ENCODE results near the gene ATP7B. TPM values are rescaled to one million over a fixed set of nuclear protein-coding genes. Genes with fewer than 3 reads are reported as not detected.

Gene ATP7B
- total and polyA plus RNA-seq, 2 experiments from 2014 or later = 2.2 to 12.8 TPM

GRCh38 chr13:51999921-52000320 lies 11.3 kb downstream of the ATP7B start:
- H3F3A ChIP-seq (replicated peaks; ENCODE audit: low read depth) = no peaks in the 10 kb centered on the region
- H3K36me3 Mint-ChIP-seq (ENCODE audit: low read depth) = no peaks in the 10 kb centered on the region
- peaks cover 17% of the 10 kb centered on the region for H3K27me3 Mint-ChIP-seq (ENCODE audit: insufficient read depth, low read depth, poor library complexity)
- H3K27ac ChIP-seq (ENCODE audit: low read depth) = no peak overlapping the region
- H3K9me3 Mint-ChIP-seq = no peaks in the 10 kb centered on the region
- H3K4me2 ChIP-seq = no peak overlapping the region
- no peak overlapping the region; the same call in 2 of the 3 replicates for H3K4me3 Mint-ChIP-seq
- no peaks in the 10 kb centered on the region for H3K27me3 ChIP-seq (ENCODE audit: insufficient read depth)
- H3K9me2 ChIP-seq (ENCODE audit: insufficient read depth) = no peaks in the 10 kb centered on the region
- H3K27ac Mint-ChIP-seq = no peak overlapping the region
- peaks cover 26% of the 10 kb centered on the region for H3K4me1 ChIP-seq (ENCODE audit: insufficient read depth)
- peaks cover 54% of the 10 kb centered on the region for H3K4me1 Mint-ChIP-seq
- no peaks in the 10 kb centered on the region for H4K20me1 ChIP-seq (replicated peaks; ENCODE audit: insufficient read depth)
- DNase-seq (ENCODE audit: low spot score) = no peak
- TF ChIP-seq NANOG (IDR thresholded peaks at IDR 0.05; ENCODE audit: borderline replicate concordance) (no peak), EZH2phosphoT487 (IDR thresholded peaks at IDR 0.05; ENCODE audit: unreplicated experiment) (no peak), JUNB (IDR thresholded peaks at IDR 0.05; ENCODE audit: unreplicated experiment) (no peak), EZH2 (IDR thresholded peaks at IDR 0.05; ENCODE audit: low read depth, unreplicated experiment) (no peak), POLR2AphosphoS5 (IDR thresholded peaks at IDR 0.05; ENCODE audit: low read depth) (no peak), ETS1 (IDR thresholded peaks at IDR 0.05) (no peak), REST (IDR thresholded peaks at IDR 0.05; ENCODE audit: unreplicated experiment) (no peak), CREB1 (CRISPR knock-in tag; IDR thresholded peaks at IDR 0.05; ENCODE audit: low read depth) (no peak), ZNF114 (CRISPR knock-in tag; IDR thresholded peaks at IDR 0.05) (no peak), ZNF331 (CRISPR knock-in tag; IDR thresholded peaks at IDR 0.05; ENCODE audit: low read depth) (no peak), STAT1 (IDR thresholded peaks at IDR 0.05; ENCODE audit: unreplicated experiment) (no peak), CTCF (conservative IDR thresholded peaks at IDR 0.05; ENCODE audit: low read depth in 2 of 2) (no peak), ZNF462 (CRISPR knock-in tag; IDR thresholded peaks at IDR 0.05) (no peak)
- H2AFZ ChIP-seq = no peak overlapping the region
- H3K4me3 ChIP-seq = no peak overlapping the region
- no peaks in the 10 kb centered on the region; the same call in 1 of the 2 replicates for H3K79me2 ChIP-seq (replicated peaks; ENCODE audit: insufficient read depth)
- H3K36me3 ChIP-seq (ENCODE audit: insufficient read depth) = no peaks in the 10 kb centered on the region
- ATAC-seq = no peak
